Stimulated activated CD4-positive, alpha-beta T cell treated with anti-CD3 and anti-CD28 coated beads, Interleukin-4, amount 100 ng/mL, for 4 hours (primary cell): ENCODE results near the gene MOBP.
"Not testable (repeated sequence)": the region's sequence is repeated elsewhere in the genome, so short reads cannot be mapped to it uniquely, and the experiment has no call there.

Source experiments
- DNase-seq, 2 experiments: peaks; one replicate each; pipeline ENCODE4 v3.0.0-alpha.2; 2020

MOBP gene

DNA sequence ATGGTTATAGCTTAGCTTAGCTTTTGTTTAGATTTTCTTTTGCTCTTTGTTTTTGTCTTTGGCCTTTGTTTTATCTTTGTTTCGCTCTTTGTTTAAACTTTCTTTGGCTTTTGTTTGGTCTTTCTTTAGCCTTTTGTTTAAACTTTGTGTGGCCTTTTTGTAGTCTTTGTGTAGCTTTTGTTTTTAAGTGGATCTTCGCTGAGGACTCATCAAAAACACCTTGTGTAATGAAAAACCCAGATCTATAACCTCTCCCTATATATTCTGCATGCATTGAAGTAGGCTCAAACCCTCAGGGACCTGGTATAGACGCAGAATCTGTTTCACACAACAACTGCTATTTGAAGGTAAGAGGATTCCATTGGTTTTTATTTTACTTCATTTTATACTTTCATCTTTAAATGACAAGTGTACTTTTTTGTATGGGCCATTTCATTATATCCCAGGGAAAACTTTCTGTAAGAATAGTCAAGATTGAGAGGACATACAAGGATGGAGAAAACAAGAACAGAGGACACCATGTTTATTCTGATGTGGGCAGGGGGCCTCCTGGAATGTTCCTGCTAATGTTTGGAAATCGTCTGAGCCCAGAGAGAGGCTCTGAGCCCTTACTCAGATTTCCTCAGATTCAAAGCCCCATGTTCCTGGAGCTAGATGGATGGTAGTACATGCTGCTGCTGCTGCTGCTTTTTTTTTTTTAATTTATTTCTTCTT lies at the start of gene MOBP:
MOBP (plus strand) TSS at position 287 of the 714 bp plus-strand sequence. CDS start 34,390 bp downstream, outside the sequence.
- DNase-seq: no peak

DNA sequence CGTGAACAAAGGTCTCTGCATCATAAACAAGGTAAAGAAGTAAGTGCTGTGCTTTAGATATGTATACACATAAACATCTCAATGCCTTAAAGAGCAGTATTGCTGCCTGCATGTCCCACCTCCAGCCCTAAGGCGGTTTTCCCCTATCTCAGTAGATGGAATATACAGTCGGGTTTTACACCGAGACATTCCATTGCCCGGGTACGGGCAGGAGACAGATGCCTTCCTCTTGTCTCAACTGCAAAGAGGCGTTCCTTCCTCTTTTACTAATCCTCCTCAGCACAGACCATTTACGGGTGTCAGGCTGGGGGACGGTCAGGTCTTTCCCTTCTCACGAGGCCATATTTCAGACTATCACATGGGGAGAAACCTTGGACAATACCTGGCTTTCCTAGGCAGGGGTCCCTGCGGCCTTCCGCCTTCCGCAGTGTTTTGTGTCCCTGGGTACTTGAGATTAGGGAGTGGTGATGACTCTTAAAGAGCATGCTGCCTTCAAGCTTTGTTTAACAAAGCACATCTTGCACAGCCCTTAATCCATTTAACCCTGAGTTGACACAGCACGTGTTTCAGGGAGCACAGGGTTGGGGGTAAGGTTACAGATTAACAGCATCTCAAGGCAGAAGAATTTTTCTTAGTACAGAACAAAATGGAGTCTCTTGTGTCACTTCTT lies 48.8 kb upstream of the MOBP start:
- DNase-seq: not testable (repeated sequence)

DNA sequence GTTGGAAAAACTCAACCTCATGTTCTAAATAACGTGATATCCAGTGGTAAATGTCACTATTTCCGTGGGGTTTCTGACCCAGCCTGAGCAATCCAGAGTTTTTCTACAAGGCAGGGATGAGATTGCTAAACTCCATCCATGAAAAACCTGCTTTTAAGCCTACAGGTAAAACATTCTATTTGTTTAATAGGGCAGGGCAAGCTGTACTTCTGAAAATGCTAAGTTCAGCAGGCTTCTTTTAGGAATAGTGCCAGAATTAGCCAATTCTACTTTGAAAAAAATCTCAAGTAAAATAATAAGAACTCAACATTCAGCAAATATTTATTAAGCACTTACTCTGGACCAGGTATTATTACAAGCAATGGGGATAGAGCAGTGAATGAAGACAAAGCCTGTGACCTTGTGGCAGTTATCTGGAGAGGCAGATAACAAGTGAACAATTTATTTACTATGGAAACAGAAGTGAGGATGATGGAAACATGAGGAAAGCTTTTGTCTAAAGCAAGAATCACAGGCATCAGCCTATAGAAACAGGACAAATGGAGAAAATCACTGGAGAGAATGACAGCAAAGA lies 47.7 kb upstream of the MOBP start:
- DNase-seq: no peak

DNA sequence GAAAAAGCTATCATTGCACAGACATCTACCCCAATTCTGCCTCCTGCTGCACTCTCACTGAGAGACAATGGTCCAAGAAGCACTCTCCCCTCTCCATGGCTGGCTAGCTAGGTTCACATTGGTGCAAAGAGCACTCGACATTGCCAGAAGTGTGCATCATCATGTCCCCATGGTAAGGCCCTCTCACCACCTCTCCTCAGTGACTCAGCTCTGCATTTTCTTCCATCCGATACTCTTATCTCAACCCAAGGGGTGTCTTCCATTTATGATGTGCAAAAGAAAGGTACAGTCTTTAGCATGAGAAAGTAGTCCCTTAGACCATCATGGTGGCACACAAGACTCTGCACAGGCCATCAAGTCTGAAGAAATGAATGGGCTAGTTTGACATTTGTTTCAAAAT lies 46.9 kb upstream of the MOBP start:
- no peak for DNase-seq

DNA sequence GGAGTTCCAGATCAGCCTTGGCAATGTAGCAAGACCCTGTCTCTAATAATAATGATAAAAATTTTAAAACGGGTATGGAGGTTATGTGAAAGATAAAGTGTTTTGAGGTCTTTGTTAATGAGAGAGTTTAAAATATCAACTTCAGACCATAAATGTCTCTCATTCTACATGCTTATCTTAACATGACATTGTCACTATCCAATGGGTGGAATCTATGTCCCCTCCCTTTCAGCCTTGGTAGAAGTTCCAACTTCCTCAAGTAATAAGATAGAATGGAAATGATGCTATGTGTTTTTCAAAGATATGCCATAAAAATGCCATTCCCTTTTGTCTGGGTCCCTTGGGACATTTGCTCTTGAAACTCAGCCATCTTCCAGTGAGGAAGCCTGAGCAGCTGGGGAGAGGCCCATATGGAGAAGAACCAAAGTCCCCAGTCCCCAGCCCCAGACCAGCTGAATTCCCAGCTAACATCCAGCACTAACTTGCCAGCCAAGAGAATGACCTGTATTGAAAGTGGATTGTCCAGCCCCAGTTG lies 44.0 kb upstream of the MOBP start:
- DNase-seq: no peak

- DNase-seq: no peak
These were observed 41.2 kb upstream of the MOBP start for GRCh38 chr3:39426312-39426711.

- DNase-seq: no peak
These were observed 40.0 kb upstream of the MOBP start for GRCh38 chr3:39427506-39427905.

DNA sequence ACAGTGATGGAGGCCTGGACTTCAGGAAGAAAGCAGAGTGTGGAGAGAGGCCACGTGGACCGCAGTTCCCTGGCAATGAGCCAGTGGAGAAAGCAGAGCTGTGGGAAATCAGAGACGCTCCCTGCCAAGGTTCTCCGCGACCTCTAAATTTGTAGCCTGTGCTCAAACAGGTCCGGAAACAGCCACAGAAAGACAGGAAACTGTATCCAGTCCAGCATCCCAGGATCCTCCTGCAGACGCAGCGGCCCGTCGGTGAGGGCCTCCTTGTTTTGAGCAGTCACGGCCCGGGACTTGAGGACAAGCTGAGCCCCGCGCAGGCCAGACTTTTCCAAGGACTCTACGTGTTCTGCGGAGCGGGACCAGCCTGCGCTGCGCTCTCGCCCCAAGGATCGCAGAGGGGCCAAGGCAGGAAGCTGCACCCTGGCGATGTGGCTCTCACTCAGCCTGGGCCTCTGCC lies 38.7 kb upstream of the MOBP start:
- no peak for DNase-seq

DNA sequence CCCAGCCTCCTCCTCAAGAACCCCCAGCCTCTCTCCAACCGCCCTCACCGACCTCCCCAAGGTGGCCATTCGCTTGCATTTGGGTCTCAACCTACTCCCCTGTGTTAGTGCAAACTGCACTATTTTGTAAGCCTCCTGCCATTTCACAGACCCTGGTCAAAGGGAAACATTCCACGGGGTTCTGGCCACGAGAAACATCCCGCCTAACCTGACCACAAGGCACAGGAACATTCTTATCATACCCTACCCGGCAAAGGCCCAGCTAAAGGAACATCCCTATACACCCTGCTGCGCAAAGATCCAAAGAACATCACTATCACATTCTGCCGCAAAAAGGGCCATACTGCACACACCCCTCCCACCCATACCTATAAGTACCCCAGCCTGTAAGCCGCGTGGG lies 38.0 kb upstream of the MOBP start:
- no peak for DNase-seq

- DNase-seq: no peak
These were observed 35.1 kb upstream of the MOBP start for GRCh38 chr3:39432342-39432741.

- no peak for DNase-seq
These were observed 33.8 kb upstream of the MOBP start for GRCh38 chr3:39433642-39434041.

- no peak for DNase-seq
These were observed 32.9 kb upstream of the MOBP start for GRCh38 chr3:39434574-39434973.

DNA sequence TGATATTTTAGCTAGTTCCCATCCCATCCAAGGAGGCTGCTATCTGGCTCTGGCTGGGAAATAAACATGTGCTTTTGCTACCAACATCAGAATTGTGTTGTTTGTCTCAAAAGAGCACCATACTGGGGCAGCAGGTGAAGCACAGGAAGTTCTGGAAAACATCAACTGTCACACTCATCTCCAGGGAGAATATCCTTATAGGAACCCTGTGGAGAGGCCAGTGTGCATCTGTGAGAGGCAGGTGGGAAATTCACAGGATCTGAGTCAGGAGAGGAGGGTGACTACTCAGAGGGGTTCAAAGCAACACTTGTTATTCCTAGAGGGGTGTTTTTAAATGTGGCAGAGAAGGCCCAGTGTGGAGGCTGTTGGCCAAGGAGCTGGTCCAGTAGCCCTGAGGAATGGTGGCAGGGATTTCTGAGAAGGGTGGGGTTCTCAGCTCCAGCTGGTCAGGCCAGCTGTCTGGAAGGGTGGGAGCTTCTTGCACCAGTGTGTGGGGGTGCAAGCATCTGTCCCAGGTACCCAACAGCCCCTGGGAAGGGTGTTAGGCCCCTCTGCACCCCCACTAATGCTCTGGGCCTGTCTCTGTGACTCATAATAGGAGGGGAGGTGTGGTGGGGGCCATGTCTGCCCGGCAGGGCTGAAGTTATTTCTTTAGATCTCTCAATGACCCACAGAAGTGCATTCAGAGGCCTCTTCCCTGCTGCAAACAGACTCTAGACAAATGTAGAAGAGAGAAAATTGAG lies 32.3 kb upstream of the MOBP start:
- no peak for DNase-seq

- DNase-seq: no peak
These were observed 28.6 kb upstream of the MOBP start for GRCh38 chr3:39438880-39439279.

DNA sequence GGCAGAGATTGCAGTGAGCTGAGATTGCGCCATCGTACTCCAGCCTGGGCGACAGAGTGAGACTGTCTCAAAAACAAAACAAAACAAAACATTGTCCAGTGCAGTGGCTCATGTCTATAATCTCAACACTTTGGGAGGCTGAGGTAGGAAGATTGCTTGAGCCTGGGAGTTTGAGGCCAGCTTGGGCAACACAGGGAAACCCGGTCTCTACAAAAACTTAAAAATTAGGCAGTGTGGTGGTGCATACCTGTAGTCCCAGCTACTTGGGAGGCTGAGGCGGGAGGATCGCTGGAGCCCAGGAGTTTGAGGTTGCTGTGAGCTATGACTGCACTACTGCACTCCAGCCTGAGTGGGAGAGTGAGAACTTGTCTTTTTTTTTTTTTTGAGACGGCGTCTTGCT lies 27.2 kb upstream of the MOBP start:
- no peak for DNase-seq

DNA sequence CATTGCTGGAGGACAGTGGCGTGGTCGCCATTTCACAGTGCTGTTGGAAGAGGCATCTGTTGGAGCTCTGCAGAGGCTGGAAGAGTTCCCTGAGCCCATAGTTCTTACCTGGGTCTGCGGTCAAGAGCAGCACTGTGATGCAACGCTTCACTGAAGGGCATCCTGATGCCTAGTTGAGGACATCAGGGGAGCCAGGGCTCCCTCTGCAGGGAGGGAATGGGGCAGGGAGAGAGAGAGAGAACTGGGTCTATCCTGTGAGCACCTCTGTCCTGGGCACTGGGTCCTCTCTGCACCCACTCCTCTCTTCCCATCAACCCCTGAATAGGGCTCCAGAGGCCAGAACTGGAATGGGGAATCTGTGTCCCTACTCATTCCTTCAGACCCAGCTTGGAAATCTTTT lies 23.9 kb upstream of the MOBP start:
- DNase-seq: no peak

DNA sequence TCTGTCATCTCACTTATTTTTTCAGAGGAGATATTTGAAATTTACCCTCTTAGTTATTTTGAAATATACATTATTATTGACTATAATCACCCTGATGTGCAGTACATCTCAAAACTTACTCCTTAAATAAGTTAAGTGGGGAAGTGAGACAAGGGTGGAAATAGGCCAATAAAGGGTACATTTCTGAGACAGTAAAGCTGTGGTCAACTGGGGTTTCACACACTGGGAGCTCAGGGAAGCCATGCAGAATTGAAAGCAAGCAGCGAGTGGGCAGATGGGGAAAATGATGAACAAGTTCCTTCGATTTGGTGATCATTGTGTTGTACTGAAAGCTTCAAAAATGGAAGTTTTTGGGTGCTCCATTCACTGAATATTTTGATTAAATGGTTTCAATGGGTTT lies 21.6 kb upstream of the MOBP start:
- no peak for DNase-seq

DNA sequence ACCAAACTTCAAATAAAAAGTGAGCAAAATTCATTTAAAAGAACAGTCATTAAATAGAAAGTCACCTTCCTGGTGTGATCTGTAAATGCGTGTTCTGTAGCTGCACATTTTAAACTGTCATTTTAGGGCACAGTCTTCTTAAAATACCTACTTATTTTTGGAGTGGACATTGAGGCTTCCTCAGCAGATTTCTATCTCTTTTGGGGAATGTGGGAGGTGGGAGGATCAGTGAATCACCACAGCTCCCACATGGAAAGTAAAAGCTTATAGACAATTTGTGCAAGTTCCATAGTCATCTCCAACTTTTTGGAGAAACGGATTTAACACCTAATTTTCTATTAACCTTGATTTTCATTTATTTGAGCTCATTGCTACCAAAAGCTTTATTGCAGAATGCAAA lies 21.0 kb upstream of the MOBP start:
- no peak for DNase-seq

- peak; percentile 17 to 42 for DNase-seq
These were observed 19.6 kb upstream of the MOBP start for GRCh38 chr3:39447637-39448483.

GRCh38 chr3:39448506-39449233 lies 18.8 kb upstream of the MOBP start:
- no peak for DNase-seq

DNA sequence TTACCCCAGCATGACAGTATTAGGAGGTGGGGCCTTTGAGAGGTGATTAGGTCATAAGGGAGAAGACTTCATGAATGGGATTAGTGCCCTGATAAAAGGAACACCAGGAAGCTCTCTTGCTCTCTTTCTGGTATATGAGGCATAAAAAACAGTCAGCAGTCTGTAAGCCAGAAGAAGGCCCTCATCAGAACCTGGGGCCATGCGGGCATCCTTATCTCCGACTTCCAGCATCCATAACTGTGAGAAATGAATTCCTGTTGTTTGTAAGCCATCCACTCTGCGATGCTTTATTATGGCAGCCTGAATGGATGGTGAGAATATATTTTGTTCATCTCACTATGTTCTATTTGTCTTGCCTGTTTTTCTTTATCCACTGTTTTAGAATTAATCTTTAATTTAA lies 17.7 kb upstream of the MOBP start:
- DNase-seq: no peak

DNA sequence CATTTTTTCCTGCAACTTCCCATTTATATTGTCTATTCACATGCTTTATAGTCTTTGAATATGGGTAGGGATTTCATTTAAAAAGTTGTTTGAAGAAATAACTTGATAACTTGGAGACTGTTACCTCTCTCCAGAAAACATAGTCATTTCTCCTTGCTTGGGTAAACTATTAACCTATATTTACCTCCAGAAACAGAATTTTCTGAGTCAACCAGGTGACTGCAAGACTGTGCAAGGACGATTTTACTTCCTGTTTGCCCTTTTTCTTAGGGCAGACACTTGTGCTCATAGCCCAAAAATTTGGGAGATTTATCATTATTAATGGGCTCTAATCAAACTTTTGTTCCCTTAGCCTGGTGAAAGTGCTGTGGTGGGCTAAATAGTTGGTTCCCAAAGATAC lies 14.3 kb upstream of the MOBP start:
- DNase-seq: no peak
